GM12801 (cell line): ENCODE data around the gene CCDC178.

Experiments used
- TF ChIP-seq, protein P1 (sequence below): IDR thresholded peaks from one replicate; pipeline ENCODE4 v1.5.1; 2011; ENCODE audit warnings: control low read depth; ENCODE audit not compliant: insufficient read length; ENCODE audit errors: extremely low read depth

The CCDC178 gene

DNA sequence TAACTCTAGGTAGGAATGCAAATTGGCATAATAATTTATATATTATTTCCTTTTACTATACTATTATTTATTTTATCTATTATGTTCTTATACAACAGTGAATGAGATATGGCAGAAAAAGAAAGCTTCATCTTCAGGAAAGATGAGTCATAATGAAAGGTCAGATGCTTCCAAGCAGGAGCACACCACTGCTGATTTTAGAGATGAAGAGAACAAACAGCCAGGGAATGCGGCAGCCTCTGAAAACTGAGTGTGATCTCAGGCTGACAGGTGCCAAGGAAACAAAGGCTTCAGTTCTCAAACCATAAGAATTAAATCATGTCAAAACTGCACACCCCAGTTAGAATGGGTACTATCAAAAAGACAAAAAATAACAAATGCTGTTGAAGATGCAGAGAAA, 149.0 kb downstream of the CCDC178 start:
- TF ChIP-seq, protein P1, sequence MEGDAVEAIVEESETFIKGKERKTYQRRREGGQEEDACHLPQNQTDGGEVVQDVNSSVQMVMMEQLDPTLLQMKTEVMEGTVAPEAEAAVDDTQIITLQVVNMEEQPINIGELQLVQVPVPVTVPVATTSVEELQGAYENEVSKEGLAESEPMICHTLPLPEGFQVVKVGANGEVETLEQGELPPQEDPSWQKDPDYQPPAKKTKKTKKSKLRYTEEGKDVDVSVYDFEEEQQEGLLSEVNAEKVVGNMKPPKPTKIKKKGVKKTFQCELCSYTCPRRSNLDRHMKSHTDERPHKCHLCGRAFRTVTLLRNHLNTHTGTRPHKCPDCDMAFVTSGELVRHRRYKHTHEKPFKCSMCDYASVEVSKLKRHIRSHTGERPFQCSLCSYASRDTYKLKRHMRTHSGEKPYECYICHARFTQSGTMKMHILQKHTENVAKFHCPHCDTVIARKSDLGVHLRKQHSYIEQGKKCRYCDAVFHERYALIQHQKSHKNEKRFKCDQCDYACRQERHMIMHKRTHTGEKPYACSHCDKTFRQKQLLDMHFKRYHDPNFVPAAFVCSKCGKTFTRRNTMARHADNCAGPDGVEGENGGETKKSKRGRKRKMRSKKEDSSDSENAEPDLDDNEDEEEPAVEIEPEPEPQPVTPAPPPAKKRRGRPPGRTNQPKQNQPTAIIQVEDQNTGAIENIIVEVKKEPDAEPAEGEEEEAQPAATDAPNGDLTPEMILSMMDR = no peak

DNA sequence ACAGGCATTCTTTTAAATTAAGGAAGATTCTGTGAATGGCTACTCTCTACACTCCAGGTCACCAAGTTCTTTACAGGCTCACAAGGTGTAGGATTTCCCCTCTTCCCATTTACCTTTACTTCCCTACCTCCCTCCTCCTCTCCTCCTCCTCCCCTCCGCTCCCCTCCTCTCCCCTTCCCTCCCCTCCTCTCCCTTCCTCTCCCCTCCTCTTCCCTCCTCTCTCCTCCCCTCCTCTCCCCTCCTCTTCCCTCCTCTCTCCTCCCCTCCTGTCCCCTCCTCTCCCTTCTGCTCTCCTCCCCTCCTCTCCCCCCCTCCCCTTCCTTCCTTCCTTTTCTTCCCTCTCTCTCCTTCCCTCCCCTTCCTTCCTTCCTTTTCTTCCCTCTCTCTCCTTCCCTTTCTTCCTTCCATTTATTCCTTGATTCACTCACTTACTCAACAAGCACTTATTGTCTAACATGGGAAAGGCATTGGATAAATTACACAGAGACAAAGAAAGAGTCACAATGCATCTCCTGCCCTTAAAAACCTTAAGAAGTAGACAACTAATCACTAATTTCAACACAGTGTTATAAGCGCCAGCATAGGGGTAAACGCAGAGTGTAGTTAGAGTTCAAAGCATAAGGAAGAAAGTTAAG, 152.3 kb downstream of the CCDC178 start:
- TF ChIP-seq, protein P1 = no peak

DNA sequence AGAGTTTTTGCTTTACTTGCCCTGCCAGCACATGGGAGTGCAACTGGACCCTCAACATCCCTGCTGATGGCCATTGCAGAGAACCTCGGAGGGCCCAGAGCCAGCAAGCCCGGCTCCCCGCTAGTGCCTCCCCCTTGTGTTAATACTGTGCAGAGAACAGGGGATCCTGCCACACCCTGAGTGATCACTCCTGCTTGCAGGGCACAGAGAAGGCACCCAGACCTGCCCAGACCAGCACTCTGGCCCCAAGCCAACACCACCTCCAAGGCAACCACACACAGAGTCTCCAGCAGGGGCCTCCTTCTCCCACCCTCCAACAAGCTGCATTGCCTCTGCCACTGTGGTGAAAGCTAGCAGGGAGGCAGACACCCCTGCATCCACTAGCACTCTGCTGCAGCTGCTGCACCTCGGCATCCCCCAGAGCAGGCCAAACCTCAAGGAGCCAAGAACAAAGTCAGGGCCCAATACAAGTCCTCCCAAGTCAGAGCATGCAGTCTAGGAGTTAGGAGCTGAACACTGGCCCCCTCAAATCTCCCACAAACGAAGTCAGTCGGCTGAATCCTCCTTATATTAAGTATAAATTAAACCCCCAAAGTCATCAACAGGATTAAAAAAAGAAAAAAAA, 157.7 kb downstream of the CCDC178 start:
- TF ChIP-seq, protein P1 = no peak

DNA sequence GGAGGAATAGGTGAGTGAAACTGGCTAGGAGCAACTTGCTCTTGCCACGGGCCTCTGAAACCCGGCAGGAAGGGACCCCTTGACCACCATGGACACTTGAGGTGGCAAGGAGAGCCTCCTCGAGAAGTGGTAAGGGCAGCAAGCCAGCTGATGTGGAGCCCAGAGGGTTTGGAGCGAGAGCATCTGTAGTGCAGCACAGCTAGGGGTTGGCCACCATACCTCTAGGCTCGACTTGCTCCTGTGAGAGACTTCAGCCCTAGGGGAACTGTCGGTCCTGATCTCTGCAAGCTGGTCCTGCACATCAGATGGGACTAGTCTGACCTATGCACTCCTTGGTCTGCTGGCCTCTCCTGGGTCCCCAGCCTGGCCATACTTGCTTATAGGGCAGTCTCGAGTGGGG, 158.4 kb downstream of the CCDC178 start:
- TF ChIP-seq, protein P1 = no peak

DNA sequence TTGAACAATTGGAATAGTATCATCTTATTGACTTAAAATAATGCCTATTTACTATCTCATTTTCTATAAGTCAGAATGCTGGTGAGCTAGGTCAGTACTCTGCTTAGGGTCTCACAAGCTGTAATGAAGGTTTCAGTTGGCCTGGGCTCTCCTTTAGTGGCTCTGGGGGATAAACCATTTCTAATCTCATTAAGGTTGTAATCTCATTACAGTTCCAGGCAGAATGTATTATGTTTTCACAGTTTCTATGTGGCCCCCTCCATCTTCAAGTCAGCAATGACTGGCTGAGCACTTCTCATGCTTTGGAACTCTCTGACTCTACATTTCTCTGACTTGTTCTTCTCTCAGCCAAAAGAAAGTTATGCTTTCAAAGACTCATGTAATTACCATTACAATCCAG, 163.1 kb downstream of the CCDC178 start:
- TF ChIP-seq, protein P1 = no peak

DNA sequence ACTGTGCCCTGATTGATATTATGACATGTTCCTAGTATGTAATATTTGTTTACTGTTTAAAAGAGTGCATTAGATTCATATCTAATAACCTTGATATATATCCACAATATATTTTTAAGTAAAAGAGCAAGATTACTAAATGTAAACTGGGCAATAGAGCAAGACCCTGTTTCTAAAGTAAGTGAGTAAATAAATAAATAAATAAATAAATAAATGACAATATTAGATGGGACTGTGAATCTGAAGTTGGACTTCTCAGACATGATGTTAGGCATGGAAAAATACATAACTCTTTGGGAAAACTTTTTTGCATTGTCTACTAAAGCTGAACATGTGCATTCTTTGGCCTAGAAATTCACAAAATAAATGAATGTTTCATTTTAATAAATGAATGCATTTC, 164.7 kb downstream of the CCDC178 start:
- TF ChIP-seq, protein P1 = no peak

DNA sequence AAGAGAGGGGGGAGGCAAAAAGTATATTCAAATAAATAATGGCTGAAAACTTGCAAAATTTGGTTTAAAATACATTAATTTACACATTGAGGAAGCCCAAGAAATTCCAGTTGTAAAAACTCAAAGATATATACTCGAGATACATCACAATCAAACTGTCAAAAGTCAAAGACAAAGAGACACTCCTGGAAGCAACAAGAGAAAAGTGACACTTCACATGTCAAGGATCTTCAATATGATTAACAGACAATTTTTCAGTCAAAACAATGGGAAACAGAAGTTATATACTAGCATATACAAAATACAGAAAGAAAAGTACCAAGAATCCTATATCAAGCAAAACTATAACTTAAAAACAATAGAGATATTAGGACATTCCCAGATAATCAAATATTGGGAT, 170.2 kb downstream of the CCDC178 start:
- TF ChIP-seq, protein P1 = no peak
